ENCODE measurements around the gene PEX7.
"Not testable (repeated sequence)": the region's sequence is repeated elsewhere in the genome, so short reads cannot be mapped to it uniquely, and the experiment has no call there.

GRCh38 chr6:136876469-136876868, 54.1 kb downstream of the PEX7 start:
- TF ChIP-seq POLR2AphosphoS5, CTCF, POLR2A, EP300 (IDR thresholded peaks at IDR 0.05): not testable (repeated sequence)
